ENCODE results near the gene CELF1.

DNA sequence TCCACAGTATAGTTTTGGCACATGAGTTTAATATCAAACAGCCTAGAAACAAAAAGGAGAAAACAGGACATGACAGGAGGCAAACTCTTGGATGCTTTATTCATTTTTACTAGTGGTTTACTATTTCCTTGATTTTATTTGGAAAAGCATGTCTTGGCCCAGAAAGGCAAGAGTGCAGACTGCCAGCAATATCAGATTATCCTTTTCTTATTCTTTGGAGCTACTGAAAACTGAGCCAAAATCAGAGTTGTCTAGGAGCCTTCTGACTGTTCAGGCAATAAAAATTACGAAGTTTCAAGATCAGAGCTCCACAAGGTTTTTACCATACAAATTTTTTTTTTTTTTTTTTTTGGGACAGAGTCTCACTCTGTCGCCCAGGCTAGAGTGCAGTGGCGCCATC lies 16.0 kb downstream of the CELF1 start:
- TF ChIP-seq, protein P1, sequence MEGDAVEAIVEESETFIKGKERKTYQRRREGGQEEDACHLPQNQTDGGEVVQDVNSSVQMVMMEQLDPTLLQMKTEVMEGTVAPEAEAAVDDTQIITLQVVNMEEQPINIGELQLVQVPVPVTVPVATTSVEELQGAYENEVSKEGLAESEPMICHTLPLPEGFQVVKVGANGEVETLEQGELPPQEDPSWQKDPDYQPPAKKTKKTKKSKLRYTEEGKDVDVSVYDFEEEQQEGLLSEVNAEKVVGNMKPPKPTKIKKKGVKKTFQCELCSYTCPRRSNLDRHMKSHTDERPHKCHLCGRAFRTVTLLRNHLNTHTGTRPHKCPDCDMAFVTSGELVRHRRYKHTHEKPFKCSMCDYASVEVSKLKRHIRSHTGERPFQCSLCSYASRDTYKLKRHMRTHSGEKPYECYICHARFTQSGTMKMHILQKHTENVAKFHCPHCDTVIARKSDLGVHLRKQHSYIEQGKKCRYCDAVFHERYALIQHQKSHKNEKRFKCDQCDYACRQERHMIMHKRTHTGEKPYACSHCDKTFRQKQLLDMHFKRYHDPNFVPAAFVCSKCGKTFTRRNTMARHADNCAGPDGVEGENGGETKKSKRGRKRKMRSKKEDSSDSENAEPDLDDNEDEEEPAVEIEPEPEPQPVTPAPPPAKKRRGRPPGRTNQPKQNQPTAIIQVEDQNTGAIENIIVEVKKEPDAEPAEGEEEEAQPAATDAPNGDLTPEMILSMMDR (IDR thresholded peaks at IDR 0.05) = no peak
- no peak for TF ChIP-seq POLR2A (IDR thresholded peaks at IDR 0.05)

Data from uterus (tissue), 2 donors.